Heart left ventricle (tissue), 13 donors: ENCODE results near the gene PTGDS.

ENCODE experiments used
- CTCF ChIP-seq, 12 donors: fragments of 200-600 bp; sonication (generic) in 4 of 12; IDR thresholded peaks; one replicate each; pipeline versions ENCODE4 v1.5.0 to v1.8.0; 2018 to 2022; ENCODE audit warnings: antibody characterized with exemption in 12 of 12, mild to moderate bottlenecking in 5 of 12
- POLR2A ChIP-seq, 2 donors: fragments of 450-650 bp; IDR thresholded peaks; one replicate each; pipeline ENCODE4 v1.6.1; 2017; ENCODE audit warnings: antibody characterized with exemption in 2 of 2, mild to moderate bottlenecking in 2 of 2, moderate library complexity in 2 of 2
- donor health status: ischemic (EF 13 %, LVEDD 7.1; RV severe dilation, severe dysfunction).
- donor health status: DM: no; HTN: yes; CAD: no.
- donor health status: DM: no; HTN: no; CAD: no.
- donor health status: ischemic (EF 25% LVEDD 6.9; RV normal size, moderate dysfunction).
- donor health status: ischemic (EF 25% LVEDD 5.7; RV mildly dilated, moderate dysfunction).
- donor health status: ischemic (EF 35%, LVEDD 5.7; RV mildly dilated, moderate dysfunction).
- donor health status: nonischemic (EF 11% LVEDD 7.7; RV severe dilation, severe dysfunction).
- donor health status: DM: yes; HTN: yes; CAD: no.
- donor health status: PGD.
- donor health status: ischemic (EF 29% LVEDD 5.4; RV normal size, mild dysfunction).
- donor health status: nonischemic (EF 23%, LVEDD 6.1; RV moderate dilation, normal function).

GRCh38 chr9:136942112-136942880 lies 35.0 kb upstream of the PTGDS start:
- TF ChIP-seq CTCF (IDR thresholded peaks at IDR 0.05) (no peak), POLR2A (IDR thresholded peaks at IDR 0.05) (no peak)
